Lower leg skin (tissue), 4 donors: ENCODE results near the gene GRIK4. TPM values are rescaled to one million over a fixed set of nuclear protein-coding genes. Genes with fewer than 3 reads are reported as not detected.

Experiments
- DNase-seq, 2 donors: peaks; one replicate each; pipeline ENCODE4 v3.0.0-alpha.2; 2019; ENCODE audit warnings: low spot score in 2 of 2
- H3K4me3 ChIP-seq: fragments of 200-600 bp; sonication (generic); 2 replicates; pipeline ENCODE4 v1.5.1; 2017; ENCODE audit warnings: mild to moderate bottlenecking, low read depth; ENCODE audit not compliant: poor library complexity, severe bottlenecking
- POLR2A ChIP-seq, 2 donors: fragments of 450-650 bp; IDR thresholded peaks; one replicate each; pipeline ENCODE4 v1.6.1; 2016 to 2017; ENCODE audit warnings: antibody characterized with exemption in 2 of 2, mild to moderate bottlenecking in 1 of 2, moderate library complexity in 1 of 2
- WGBS, 2 donors: methylation state at CpG; one replicate each; pipeline ENCODE4 v1.1.5; 2018; 5-methylcytosine and 5-hydroxymethylcytosine counted together
- intact Hi-C: fragments of 100-400 bp; cut with DNase I; formaldehyde crosslinking; loops from one replicate; pipeline ENCODE4 v1.15.0; 2023; ENCODE audit warnings: low total_unique reads
- total RNA-seq, 4 donors: library from RNA; depleted of rRNA; stranded (reverse); fragments of >200 nt; gene quantifications; one replicate each; pipeline ENCODE4 v1.1.0, GENCODE V29; 2016
- TF ChIP-seq, protein P1 (sequence below), 3 donors: fragments of 450-650 bp; IDR thresholded peaks; one replicate each; pipeline ENCODE4 v1.5.1; 2016; ENCODE audit warnings: antibody characterized with exemption in 3 of 3, mild to moderate bottlenecking in 3 of 3, moderate library complexity in 2 of 3

Gene GRIK4
- total RNA-seq, 4 donors from 2014 or later: 0.06 to 0.67 TPM; not detected in 2

GRCh38 chr11:120536091-120536796 is 24.7 kb downstream of the GRIK4 start:
- intact Hi-C loops: no loop called here
- no peak for DNase-seq
- 92 to 94% methylated on average over 13 of the region's 13 CpGs for WGBS, 2 donors
- TF ChIP-seq POLR2A (IDR thresholded peaks at IDR 0.05): no peak
- TF ChIP-seq, protein P1, sequence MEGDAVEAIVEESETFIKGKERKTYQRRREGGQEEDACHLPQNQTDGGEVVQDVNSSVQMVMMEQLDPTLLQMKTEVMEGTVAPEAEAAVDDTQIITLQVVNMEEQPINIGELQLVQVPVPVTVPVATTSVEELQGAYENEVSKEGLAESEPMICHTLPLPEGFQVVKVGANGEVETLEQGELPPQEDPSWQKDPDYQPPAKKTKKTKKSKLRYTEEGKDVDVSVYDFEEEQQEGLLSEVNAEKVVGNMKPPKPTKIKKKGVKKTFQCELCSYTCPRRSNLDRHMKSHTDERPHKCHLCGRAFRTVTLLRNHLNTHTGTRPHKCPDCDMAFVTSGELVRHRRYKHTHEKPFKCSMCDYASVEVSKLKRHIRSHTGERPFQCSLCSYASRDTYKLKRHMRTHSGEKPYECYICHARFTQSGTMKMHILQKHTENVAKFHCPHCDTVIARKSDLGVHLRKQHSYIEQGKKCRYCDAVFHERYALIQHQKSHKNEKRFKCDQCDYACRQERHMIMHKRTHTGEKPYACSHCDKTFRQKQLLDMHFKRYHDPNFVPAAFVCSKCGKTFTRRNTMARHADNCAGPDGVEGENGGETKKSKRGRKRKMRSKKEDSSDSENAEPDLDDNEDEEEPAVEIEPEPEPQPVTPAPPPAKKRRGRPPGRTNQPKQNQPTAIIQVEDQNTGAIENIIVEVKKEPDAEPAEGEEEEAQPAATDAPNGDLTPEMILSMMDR (IDR thresholded peaks at IDR 0.05): no peak
- H3K4me3 ChIP-seq: no peak overlapping the region

DNA sequence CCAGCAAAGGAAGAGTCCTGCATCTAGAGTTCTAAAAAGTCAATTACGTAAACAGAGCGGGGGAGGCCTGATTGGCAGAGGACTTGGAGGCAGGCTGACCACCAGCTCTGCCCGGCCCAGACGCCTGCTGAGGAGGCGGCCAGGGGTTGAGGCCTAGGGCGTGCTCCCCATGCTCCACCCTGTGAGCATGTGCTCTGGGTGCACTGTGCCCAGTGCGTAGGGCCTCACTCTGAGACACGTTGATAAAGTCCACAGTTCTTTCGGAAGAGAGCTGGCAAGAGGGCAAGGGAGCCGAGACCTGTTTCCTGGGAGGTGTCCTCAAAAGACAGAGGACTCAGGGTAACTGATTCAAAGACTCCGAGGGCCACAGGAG is 25.2 kb downstream of the GRIK4 start:
- H3K4me3 ChIP-seq: no peak overlapping the region
- 85 to 94% methylated on average over 11 of the region's 11 CpGs for WGBS, 2 donors
- DNase-seq: no peak
- TF ChIP-seq POLR2A (IDR thresholded peaks at IDR 0.05): no peak
- intact Hi-C loops: no loop called here

- intact Hi-C loops: no loop called here
- no peak for DNase-seq
- TF ChIP-seq, protein P1 (IDR thresholded peaks at IDR 0.05): no peak
- no peak for TF ChIP-seq POLR2A (IDR thresholded peaks at IDR 0.05)
- 94 to 96% methylated on average over 12 of the region's 12 CpGs for WGBS, 2 donors
- no peak overlapping the region for H3K4me3 ChIP-seq
Measured at GRCh38 chr11:120537996-120538395, 26.4 kb downstream of the GRIK4 start.

GRCh38 chr11:120538707-120539106 is 27.2 kb downstream of the GRIK4 start:
- intact Hi-C loops: no loop called here
- DNase-seq: no peak
- no peak for TF ChIP-seq POLR2A (IDR thresholded peaks at IDR 0.05)
- TF ChIP-seq, protein P1 (IDR thresholded peaks at IDR 0.05): no peak
- 93 to 94% methylated on average over 2 of the region's 2 CpGs for WGBS, 2 donors
- H3K4me3 ChIP-seq: no peak overlapping the region

- intact Hi-C loops: no loop called here
- WGBS, 2 donors: 81 to 86% methylated on average over 9 of the region's 9 CpGs
- no peak for DNase-seq
- TF ChIP-seq, protein P1 (IDR thresholded peaks at IDR 0.05): no peak
- no peak for TF ChIP-seq POLR2A (IDR thresholded peaks at IDR 0.05)
- H3K4me3 ChIP-seq: no peak overlapping the region
Measured at GRCh38 chr11:120539667-120540369, 28.3 kb downstream of the GRIK4 start.

- intact Hi-C loops: no loop called here
- H3K4me3 ChIP-seq: no peak overlapping the region
- WGBS, 2 donors: 62 to 70% methylated on average over 8 of the region's 8 CpGs
- TF ChIP-seq, protein P1 (IDR thresholded peaks at IDR 0.05): no peak
- TF ChIP-seq POLR2A (IDR thresholded peaks at IDR 0.05): no peak
- no peak for DNase-seq
Measured at GRCh38 chr11:120540744-120541465, 29.4 kb downstream of the GRIK4 start.
